Measurements from ENCODE around the gene RYR2.
"Not testable (repeated sequence)": the region's sequence is repeated elsewhere in the genome, so short reads cannot be mapped to it uniquely, and the experiment has no call there.

Gene RYR2

DNA sequence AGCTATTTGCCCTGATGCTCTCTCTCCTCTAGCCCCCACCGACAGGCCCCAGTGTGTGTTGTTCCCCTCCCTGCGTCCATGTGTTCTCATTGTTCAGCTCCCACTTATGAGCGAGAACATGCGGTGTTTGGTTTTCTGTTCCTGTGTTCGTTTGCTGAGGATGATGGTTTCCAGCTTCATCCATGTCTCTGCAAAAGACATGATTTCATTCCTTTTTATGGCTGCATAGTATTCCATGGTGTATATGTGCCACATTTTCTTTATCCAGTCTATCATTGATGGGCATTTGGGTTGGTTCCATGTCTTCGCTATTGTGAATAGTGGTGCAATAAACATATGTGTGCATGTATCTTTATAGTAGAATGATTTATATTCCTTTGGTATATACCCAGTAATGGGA is 110.0 kb downstream of the RYR2 start:
- not testable (repeated sequence) for DNase-seq

DNA sequence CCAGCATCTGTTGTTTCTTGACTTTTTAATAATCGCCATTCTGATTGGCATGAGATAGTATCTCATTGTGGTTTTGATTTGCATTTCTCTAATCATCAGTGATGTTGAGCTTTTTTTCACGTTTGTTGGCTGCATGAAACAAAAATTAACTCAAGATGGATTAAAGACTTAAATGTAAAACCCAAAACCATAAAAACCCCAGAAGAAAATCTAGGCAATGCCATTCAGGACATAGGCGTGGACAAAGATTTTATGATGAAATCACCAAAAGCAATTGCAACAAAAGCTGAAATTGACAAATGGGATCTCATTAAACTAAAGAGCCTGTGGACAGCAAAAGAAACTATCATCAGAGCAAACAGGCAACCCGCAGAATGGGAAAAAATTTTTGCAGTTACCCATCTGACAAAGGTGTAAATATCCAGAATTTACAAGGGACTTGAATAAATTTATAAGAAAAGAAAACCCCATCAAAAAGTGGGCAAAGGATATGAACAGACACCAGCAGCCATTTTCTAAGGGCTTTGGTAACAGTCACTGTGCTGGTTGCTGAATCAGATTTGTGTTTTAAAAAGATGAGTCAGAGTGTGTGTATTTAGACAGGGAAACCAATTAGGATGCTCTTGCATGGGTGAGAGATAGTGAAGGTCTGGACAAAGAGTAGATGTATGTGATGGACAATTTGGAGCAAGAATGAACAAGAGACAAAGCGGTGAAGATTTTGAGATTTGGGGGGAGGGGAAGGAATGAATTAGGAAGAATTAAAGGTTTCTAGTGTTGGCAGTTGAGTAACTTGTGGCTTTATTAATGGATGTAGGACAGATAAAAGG is 110.7 kb downstream of the RYR2 start:
- DNase-seq, result no peak

DNA sequence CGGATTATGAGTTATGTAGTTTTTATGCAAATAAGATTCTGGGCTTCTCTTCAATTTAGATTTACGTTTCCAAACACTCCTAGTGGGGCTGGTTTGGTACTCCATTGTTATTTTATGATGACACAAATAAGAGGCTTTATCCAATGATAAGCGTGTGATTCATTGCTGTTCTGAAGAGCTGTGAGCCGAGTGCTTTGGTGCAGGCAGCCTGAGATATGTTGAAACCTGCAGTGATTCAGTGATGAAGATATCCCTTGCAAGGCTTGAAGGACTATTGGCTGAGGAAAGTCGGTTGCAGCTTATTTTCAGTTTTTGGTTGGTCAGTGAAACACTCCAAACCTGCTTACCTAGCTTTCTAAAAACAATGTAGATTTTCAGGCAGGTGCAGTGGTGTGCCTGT is 112.2 kb downstream of the RYR2 start:
- DNase-seq, result no peak

DNA sequence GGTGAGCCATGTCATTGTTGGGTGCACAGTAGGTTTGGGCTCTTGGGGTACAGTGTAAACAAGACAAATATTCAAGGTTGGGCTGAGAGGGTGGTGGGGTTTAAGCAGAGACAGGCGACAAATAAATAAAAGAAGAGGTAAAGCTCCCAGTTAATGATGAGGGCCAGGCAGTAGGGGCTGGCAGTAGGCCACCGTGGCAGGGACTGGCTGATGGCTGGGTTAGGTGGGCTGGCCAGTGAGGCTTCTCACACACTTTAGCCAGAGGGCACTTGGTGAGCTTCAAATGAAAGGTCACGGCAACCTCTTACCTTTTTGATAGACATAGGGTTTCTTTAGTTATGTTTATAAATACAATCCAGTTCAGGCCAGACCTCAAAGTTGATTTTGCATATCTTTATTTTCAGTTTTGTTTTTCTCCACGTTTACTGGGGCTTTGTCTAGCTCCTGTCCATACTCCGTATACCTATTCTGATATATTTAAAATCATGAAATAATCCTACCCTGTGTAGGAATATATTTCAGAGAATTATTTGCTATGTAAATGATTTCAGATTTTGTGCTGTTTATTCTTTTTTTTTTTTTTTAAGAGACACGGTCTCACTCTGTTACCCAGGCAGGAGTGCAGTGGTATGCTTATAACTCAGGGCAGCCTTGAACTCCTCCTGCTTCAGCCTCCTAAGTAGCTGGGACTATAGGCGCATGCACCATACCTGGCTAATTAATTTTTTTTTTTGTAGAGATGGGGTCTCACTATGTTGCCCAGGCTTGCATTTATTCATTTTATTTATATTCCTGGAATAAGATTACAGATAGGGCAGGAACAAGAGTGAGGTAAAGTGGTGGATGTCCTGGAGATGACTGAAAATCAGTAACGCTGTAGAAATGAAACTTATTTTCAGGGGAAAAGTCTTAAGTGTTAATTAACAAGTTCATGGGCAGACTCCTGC is 122.7 kb downstream of the RYR2 start:
- no peak for DNase-seq

DNA sequence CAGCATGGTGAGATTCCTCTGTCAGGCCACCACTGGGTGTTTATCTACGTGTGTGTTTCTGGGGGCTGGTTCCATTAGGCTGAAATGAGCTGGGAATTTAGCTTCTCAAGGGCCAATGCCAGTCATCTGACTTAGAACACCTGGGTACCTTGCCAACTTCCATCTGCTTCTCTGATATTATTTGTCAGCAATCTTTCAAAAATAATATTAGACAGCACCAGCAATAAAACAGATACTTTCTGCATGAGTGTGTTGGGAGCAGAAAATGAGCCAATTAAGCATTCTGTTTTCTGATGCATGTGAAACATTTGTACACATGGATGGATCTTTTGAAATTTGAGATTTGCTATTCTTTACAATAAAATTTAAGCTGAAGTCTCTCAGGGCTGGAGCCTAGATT is 124.1 kb downstream of the RYR2 start:
- DNase-seq, result no peak

DNA sequence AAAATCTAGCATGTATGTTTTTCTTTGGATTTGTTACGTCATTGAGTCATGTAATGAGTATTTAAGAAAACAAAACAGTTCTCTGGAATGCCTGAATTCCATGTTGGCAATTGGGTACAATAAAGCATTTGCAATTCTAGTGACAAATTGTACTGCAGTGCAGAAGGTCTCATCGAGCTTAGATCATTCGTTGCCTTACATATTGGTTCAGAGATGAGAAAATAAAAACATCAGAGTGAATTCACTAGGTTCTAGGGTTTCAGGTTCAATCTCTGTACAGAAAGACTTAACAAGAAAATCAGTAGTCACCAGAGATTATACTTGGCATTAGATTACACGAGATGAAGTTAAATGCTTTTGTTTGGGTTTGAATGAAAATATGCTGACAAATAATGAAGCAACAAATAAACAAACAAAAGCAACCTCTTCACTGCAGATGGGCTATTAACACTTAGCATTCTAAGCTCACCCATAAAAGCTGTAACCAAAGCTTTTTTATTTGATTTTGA is 124.7 kb downstream of the RYR2 start:
- DNase-seq, result no peak

DNA sequence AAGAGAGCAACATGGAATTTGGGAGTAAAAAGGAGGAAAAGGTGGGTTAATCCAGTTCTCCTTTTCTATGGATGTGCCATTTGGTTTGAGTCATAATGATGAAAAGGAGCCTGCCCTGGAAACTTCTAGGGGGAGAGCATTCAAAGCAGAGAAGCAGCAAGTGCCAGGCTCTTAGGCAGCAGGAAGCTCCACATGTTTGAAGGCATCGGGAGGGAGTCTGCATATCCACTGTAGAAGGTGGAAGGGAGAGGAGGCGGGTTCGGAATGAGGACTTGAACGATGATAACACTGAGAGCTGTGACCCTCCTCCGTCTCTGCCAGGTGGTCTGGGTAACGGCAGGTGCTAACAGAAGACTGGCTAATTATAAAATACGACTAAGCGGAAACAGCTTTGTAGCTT is 128.2 kb downstream of the RYR2 start:
- DNase-seq, result no peak

DNA sequence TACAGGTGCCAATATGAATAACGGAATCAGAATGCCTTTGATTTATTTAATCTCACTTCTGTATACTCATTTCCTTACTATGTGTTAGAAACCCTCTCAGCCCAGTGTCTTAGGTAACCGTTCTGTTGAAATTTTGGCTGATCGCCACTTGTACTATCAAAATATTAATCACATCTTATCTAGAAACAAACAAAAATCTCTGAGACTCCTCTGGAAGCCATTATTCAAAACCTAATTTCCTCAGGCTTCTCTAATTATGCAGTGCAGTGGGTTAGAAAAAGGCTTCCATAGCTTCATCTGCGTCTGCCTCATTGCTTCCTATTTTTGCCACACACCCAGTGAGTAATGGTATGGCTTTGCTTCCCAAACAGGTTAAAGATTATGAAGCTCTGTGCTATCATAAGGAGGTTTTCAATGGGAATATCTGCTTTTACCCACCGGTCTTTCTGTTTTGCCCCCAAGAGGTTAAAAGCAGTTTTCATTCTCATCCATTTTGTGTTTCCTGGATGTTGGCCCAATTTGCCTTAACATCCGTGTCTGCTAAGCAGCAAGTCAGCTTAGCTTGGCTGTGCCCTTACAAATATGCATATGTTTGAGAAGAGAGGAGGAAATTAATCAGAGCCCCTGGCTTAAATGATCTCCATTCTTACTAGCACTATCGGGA is 129.6 kb downstream of the RYR2 start:
- no peak for DNase-seq

DNA sequence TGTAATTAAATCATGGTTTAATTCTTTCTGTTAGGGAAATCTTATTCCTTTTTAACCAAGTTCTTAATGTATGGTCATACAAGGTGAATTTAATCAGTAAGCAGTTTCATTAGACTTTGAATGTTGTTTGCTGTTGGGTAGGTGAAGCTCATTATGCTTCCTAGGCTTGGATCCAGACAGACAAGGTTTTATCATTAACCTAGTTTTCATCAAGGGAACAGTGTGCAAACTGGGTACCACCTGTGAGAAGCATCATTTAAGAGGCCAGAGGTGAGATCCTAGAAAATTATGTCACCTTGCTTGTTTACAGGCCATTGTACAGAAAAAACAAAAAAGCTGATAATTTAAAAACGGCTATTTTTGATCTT is 130.1 kb downstream of the RYR2 start:
- no peak for DNase-seq

DNA sequence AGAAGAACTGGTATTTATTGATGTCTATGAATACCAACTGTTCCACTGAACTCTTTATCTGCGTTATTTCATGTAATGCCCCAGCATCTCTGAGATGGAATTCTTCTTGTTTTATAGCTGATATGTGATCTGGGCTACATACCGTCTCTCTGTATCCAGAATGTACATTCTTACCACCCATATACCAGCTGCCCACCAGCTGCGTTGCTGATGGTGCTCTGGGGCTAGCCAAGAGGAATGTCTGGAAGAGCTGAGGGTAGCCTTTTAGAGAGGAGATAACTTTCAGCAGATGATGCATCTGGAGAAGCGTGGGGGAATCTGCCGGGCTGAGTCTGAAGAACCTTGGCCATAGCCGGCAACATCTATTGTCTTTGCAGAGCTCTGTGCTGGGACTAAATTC is 137.5 kb downstream of the RYR2 start:
- DNase-seq, result no peak

DNA sequence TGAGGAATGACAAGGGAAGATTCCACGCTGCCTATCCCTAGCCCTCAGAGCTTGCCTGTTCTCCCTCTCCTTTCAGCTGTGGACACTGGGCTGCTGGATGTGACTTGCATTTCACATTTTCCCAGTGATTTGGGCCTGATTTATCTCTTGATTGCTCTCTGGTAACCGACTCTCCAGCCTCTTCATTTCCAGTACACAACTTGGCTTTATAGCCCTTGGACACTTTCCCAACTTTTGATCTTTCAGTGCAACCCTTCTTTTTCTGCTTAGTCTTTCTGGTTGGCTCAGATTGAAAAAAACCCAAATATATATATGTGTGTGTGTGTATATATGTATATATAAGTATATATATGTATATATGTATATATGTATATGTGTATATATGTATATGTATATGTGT is 138.3 kb downstream of the RYR2 start:
- no peak for DNase-seq

DNA sequence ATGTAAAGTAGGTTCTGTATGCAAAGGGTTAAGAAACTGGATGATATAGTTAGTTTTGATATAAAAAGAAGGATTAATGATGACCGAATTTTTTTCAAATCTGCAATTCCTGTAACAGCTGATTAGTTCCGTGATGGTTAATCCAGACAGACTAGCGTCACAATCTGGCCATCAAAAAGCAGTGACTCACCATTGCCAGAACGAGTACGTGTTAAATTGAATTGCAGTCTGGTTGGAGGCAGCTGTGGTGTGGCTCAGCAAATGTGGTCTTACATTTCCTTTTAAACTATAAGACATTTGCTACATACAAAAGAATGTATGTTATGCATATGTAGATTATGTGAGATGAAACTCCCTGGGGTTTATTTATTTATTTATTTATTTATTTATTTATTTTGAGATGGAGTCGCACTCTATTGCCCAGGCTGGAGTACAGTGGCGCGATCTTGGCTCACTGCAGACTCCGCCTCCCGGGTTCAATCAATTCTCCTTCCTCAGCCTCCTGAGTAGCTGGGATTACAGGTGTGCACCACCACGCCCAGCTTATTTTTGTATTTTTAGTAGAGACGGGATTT is 139.8 kb downstream of the RYR2 start:
- DNase-seq, result no peak

DNA sequence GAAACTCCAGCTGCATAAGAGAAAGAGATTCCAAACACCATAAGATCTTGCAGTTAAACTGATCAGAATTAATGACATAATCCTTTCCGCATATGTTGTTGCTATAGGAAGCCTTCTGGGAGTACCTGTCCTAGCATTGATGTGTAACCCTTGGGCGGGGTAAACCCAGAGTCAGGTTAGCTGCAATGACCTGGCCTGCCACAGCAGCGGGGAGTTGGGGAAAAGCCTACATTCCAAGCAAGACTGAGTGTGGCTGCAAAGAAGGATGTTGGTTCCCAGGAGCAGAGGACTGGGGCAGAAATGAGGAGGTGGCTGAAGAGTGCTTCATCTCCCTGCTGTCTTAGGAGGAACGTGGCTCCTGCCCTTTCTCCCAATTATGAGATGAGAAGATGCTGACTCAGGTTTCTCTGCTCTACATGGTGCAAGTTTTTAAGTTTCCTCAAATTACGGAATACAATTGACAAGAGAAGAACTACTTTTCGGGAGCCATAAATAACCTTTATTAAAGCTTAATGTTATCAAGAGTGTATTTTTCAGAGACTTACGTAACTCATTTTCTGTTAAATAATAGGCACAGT is 142.1 kb downstream of the RYR2 start:
- no peak for DNase-seq

DNA sequence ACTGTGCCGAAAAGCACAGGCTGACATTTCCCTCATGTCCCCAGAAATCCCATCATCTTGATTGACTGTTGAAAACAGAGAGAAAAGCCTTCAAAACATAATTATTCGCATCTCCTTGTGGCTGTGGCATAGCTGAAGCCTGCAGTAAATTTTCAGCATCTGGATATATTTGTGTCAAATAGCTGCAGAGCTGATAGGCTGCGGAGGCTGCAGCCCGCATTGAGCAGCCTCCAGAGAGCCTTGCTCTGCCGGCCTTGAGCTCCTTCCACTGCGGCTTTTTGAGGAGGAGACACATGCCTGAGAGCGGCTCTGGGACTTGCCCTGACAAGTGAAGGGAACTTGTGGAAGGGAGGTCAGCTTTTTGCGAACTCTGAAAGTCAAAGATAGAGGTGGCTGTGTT is 144.7 kb downstream of the RYR2 start:
- no peak for DNase-seq

DNA sequence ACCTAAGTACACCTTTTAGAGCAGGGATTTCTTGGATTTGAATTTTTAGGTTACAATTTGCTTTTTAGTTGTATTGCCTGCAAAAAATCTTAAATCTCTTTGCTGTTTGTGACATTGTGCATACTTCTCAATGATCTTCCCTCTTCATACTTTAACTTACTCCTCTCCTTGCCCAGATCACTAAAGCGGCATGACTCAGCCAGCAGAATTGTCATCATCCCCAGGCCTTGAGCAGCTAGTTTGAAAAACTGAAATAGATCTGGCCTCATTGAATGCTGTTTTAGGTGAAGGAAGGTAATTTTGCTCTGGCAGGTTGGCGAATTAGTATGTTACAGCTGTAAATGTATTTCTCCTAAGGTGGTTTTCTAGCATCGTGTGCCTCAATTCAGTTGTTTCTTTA is 145.9 kb downstream of the RYR2 start:
- DNase-seq, result no peak

DNA sequence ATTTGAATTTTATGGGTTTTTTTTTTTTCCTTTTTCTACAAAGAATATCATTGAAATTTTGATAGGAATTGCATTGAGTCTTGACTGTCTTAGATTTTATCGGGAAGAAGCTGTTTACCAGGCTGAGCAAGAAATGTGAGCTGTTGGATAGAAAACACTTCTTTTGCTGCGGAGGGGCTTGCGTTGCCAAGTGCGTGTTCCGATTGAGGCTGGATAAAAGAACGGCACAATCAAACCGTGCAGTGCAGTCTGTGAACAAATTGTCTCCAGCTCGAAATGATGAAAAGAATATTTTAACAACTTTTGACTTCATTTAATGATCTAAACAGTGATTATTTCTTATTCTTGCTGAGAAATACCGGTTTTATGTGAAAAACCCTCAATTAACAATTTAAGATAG is 149.4 kb downstream of the RYR2 start:
- DNase-seq, result no peak

DNA sequence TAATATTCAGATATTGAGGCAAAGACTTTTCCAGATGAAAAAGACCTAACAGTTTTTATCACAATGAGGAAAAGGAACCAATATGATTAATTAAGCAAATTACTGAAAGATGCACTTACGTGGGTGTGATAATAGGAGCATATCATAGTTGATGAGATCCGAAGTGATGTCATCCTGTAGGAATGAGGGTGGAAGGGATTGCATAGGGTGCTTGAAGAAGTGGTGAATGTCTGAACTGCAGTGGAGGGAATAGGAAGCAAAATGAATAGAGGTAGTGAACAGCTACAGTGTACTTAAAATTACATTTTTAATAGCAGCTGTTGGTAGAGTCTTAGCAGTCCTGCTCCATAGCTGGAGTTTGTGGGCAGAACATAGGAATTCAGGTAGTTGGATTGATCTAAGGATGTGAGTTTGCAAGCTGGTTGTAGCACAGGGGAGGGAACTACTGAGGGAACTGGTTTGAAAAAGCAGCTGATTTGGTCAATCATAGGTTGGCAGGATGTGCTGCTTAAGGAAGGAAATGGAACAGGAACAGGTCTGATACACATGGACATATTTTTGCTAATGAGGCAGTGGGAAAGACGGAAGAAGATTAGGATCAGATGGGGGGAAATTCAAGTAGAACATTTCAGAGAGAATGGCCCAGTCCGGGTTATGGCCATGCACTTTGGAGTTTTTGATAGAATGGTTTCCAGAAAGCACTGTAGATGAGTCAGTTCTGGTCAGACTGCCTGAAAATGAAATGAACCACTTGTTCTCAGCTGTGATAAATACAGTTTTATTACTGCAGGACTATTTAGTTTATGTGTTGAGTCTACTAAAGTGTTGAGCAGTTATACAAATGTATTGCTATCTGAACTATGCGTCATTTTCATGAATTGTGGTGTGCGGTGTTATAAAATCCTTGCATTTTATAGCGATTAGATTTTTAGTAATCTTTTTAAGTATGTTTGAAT is 155.8 kb downstream of the RYR2 start:
- no peak for DNase-seq

DNA sequence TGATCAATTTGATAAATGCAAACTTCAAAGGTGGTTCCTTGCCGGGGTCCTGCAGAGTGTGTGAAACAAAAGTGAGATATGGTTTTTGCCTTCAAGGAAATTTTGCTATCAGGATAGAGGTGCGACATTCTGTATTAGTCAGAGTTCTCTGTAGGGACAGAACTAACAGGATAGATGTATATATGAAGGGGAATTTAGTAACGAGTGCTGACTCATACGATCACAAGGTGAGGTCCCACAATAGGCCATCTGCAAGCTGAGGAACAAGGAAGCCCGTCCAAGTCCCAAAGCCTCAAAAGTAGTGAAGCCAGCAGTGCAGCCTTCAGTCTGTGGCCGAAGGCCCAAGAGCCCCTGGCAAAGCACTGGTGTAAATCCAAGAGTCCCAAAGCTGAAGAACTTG is 157.0 kb downstream of the RYR2 start:
- no peak for DNase-seq

DNA sequence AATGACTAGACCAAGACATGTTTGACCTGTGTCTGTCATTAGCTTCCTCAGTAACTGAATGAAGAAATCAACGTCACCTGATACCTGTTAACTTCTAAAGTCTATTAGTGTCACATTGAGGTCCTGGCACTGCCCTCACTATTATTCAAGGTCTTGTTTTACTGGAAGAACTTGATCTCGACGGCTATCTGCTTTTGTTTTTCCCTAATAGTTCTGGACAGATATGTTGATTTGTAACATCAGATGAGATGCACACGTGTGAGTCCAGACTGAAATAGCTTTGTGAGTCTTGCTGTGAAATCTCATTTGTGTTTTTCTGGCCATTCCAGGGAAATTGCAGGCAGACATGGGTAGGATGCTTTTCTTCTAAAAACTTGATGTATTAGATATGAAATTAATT is 159.2 kb downstream of the RYR2 start:
- no peak for DNase-seq

DNA sequence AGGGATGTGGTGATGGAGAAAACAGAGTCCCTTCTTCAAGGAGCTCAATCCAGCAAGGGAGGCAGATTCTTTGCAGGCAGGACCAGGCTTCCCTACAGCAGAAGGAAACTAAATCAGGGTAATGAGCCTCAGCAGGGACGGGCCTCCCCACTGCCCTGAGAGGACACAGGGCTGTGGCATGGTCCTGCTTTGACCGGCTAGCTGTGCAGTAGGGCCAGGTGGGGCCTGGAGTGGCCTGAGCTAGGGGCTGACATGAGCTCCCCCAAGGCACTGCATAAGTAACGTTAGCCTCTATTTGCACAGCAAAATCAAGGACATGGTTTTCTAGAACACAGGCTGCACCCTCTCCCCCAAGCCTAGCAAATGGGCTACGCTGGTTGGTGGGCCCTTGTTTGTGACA is 162.9 kb downstream of the RYR2 start:
- no peak for DNase-seq

DNA sequence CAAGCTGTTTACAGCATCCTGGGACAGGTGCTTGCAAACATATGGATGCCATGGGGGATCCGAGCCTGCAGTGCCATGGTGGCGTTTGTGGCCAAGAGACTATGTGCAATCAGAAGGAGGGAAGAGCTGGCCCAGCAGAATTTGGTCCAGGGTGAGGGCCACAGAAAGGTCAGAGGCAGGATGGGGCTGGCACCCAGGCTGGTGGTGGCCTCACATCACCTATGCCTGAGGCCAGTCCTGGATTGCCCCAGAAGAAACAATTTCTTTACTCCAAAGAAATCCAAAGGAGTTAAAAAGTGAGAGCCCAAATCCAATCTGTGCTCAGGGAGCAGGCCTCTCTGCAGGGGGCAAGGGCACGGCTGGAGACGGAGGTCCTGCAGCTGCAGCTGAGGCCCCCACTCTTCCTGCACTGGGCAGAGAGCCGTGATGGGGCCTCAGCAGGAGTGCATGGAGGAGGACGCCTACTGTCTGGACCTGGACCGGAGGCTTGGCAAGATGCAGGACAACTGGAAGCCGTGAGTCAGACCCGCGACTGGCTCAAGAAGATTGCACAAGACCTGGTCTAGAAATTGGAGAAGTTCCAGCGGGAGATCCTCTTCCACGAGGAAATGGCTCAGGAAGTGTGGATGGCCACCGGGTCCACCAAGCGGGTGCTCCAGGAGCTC is 163.5 kb downstream of the RYR2 start:
- no peak for DNase-seq
